ENCODE results near the gene FKBP6. TPM values are rescaled to one million over a fixed set of nuclear protein-coding genes. Genes with fewer than 3 reads are reported as not detected.

Gene FKBP6
- total and polyA plus RNA-seq, 2 of the 13 experiments (the other 11 are each of a cell fraction or from before 2014, with no cell fraction given): 0.07 to 0.20 TPM

- no peak overlapping the region for H3K4me2 ChIP-seq (ENCODE audit: low read depth, low read length)
- DNase-seq (ENCODE audit: low spot score) (no peak), FAIRE-seq (no peak), ATAC-seq (no peak)
- H3K9me3 ChIP-seq (ENCODE audit: low read length): peaks cover 11% of the 10 kb centered on the region
- no peaks in the 10 kb centered on the region for H4K20me1 ChIP-seq (ENCODE audit: insufficient read depth, low read length)
- WGBS (ENCODE audit: low lambda C conversion rate): 56% methylated on average over 4 of the region's 4 CpGs
- no peak overlapping the region for H3K4me3 ChIP-seq (replicated peaks in 1 of 3; ENCODE audit: insufficient read depth in 1 of 3, low read depth in 2 of 3, low read length in 3 of 3)
- H3K27me3 ChIP-seq (ENCODE audit: control insufficient read depth in 1 of 2, insufficient read depth in 2 of 2, low read length in 2 of 2): no peaks in the 10 kb centered on the region
- H3K79me2 ChIP-seq (ENCODE audit: insufficient read depth, low read length): no peaks in the 10 kb centered on the region
- ChIA-PET POLR2A (no interaction called here), CTCF (ENCODE audit: low intra/inter-chr PET ratio, low total read pairs) (no interaction called here)
- no peak for TF ChIP-seq KDM5B (CRISPR knock-in tag; IDR thresholded peaks at IDR 0.05; ENCODE audit: borderline replicate concordance)
- peak; percentile 93 for TF ChIP-seq ZNF160 (CRISPR knock-in tag; IDR thresholded peaks at IDR 0.05)
- no peak for TF ChIP-seq CCDC6 (CRISPR knock-in tag; IDR thresholded peaks at IDR 0.05)
- no peak for TF ChIP-seq HNRNPH1 (optimal IDR thresholded peaks at IDR 0.05; ENCODE audit: low read depth, low read length)
- no peaks in the 10 kb centered on the region for H3K36me3 ChIP-seq (replicated peaks in 1 of 2; ENCODE audit: control insufficient read depth in 1 of 2, insufficient read depth in 2 of 2, low read length in 2 of 2)
- no peaks in the 10 kb centered on the region for H3K4me1 ChIP-seq (ENCODE audit: insufficient read depth, low read length)
- H3K27ac ChIP-seq (ENCODE audit: extremely low read length, insufficient read depth, low read length): no peak overlapping the region
- H2AFZ ChIP-seq (ENCODE audit: low read length): no peak overlapping the region
- in situ Hi-C loops (cut with HindIII; ENCODE audit: extremely low pct_ligation_motif_present, low pct_unique_long_range_greater_than_20kb) (no loop called here), intact Hi-C loops (cut with micrococcal nuclease; ENCODE audit: unreplicated experiment) (no loop called here)
- no peak overlapping the region for H3K9ac ChIP-seq (ENCODE audit: insufficient read depth, low read depth, low read length)
- BruUV-seq (replicated peaks): no TSS peak
Observed at GRCh38 chr7:73387908-73388414, 60.0 kb downstream of the FKBP6 start.

DNA sequence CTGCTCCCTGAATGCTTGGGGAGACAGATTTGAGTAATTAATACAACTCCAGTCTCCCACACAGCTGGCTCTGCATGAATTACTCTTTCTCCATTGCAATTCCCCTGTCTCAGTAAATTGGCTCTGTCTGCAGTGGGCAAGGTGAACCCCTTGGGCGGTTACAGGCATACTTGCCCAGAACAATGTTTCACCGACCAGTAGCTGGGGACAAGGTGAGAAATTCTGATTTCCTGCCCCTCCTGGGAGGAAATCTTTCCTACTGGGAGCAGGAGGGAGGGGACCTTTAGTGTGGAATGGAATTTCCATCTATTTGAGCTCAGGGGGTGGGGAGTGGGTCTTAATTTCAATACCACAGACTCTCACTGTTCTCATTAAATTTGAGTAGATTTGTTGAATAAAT is 63.4 kb downstream of the FKBP6 start:
- ChIA-PET CTCF (ENCODE audit: low intra/inter-chr PET ratio, low total read pairs) (no interaction called here), POLR2A (no interaction called here)
- Histone ChIP-seq H3K27me3 (ENCODE audit: control insufficient read depth in 1 of 2, insufficient read depth in 2 of 2, low read length in 2 of 2) (no peaks in the 10 kb centered on the region), H3K9ac (ENCODE audit: insufficient read depth, low read depth, low read length) (no peak overlapping the region), H3K4me3 (replicated peaks in 1 of 3; ENCODE audit: insufficient read depth in 1 of 3, low read depth in 2 of 3, low read length in 3 of 3) (no peak overlapping the region), H4K20me1 (ENCODE audit: insufficient read depth, low read length) (no peaks in the 10 kb centered on the region), H3K79me2 (ENCODE audit: insufficient read depth, low read length) (no peaks in the 10 kb centered on the region), H3K4me1 (ENCODE audit: insufficient read depth, low read length) (peaks cover 8% of the 10 kb centered on the region), H3K9me3 (ENCODE audit: low read length) (peaks cover 11% of the 10 kb centered on the region), H3K4me2 (ENCODE audit: low read depth, low read length) (no peak overlapping the region), H3K36me3 (replicated peaks in 1 of 2; ENCODE audit: control insufficient read depth in 1 of 2, insufficient read depth in 2 of 2, low read length in 2 of 2) (no peaks in the 10 kb centered on the region), H2AFZ (ENCODE audit: low read length) (no peak overlapping the region), H3K27ac (ENCODE audit: extremely low read length, insufficient read depth, low read length) (no peak overlapping the region)
- DNase-seq (ENCODE audit: low spot score) (no peak), FAIRE-seq (no peak), ATAC-seq (no peak)
- TF ChIP-seq ZNF468 (CRISPR knock-in tag; IDR thresholded peaks at IDR 0.05) (no peak), ZZZ3 (CRISPR knock-in tag; IDR thresholded peaks at IDR 0.05; ENCODE audit: borderline replicate concordance) (no peak), TCF7L2 (IDR thresholded peaks at IDR 0.05; ENCODE audit: low read depth, low read length) (no peak), NR2F6 (IDR thresholded peaks at IDR 0.05) (no peak), NR2F6 (CRISPR knock-in tag; IDR thresholded peaks at IDR 0.05) (no peak), PAX8 (CRISPR knock-in tag; IDR thresholded peaks at IDR 0.05; ENCODE audit: borderline replicate concordance) (no peak), TIGD3 (CRISPR knock-in tag; IDR thresholded peaks at IDR 0.05; ENCODE audit: borderline replicate concordance) (no peak), ZNF883 (CRISPR knock-in tag; IDR thresholded peaks at IDR 0.05; ENCODE audit: not compliant biosample characterization) (no peak), RFXANK (CRISPR knock-in tag; IDR thresholded peaks at IDR 0.05) (no peak), YEATS2 (CRISPR knock-in tag; IDR thresholded peaks at IDR 0.05; ENCODE audit: borderline replicate concordance) (no peak), YEATS4 (CRISPR knock-in tag; IDR thresholded peaks at IDR 0.05; ENCODE audit: borderline replicate concordance) (no peak), FOXK2 (IDR thresholded peaks at IDR 0.05) (no peak), ZNF549 (CRISPR knock-in tag; IDR thresholded peaks at IDR 0.05) (no peak)
- TF ChIP-seq, protein P1, sequence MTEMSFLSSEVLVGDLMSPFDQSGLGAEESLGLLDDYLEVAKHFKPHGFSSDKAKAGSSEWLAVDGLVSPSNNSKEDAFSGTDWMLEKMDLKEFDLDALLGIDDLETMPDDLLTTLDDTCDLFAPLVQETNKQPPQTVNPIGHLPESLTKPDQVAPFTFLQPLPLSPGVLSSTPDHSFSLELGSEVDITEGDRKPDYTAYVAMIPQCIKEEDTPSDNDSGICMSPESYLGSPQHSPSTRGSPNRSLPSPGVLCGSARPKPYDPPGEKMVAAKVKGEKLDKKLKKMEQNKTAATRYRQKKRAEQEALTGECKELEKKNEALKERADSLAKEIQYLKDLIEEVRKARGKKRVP (CRISPR knock-in tag; IDR thresholded peaks at IDR 0.05): no peak
- TF ChIP-seq, protein P2, sequence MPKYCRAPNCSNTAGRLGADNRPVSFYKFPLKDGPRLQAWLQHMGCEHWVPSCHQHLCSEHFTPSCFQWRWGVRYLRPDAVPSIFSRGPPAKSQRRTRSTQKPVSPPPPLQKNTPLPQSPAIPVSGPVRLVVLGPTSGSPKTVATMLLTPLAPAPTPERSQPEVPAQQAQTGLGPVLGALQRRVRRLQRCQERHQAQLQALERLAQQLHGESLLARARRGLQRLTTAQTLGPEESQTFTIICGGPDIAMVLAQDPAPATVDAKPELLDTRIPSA (CRISPR knock-in tag; IDR thresholded peaks at IDR 0.05; ENCODE audit: borderline replicate concordance): no peak
- BruUV-seq (replicated peaks): no TSS peak
- in situ Hi-C loops (cut with HindIII; ENCODE audit: extremely low pct_ligation_motif_present, low pct_unique_long_range_greater_than_20kb): no loop called here
- 57% methylated on average over 2 of the region's 2 CpGs for WGBS (ENCODE audit: low lambda C conversion rate)
- intact Hi-C loops (cut with micrococcal nuclease; ENCODE audit: unreplicated experiment): no loop called here

Measured in HepG2 (cell line).